Activated CD8-positive, alpha-beta memory T cell treated with anti-CD3 and anti-CD28 coated beads for 48 hours (primary cell): Measurements from ENCODE around the gene SERPING1.

Source experiments
- DNase-seq, 3 experiments: peaks; one replicate each; pipeline ENCODE4 v3.0.0-alpha.2; 2020; ENCODE audit warnings: low read depth in 2 of 3, low spot score in 2 of 3

Gene SERPING1

DNA sequence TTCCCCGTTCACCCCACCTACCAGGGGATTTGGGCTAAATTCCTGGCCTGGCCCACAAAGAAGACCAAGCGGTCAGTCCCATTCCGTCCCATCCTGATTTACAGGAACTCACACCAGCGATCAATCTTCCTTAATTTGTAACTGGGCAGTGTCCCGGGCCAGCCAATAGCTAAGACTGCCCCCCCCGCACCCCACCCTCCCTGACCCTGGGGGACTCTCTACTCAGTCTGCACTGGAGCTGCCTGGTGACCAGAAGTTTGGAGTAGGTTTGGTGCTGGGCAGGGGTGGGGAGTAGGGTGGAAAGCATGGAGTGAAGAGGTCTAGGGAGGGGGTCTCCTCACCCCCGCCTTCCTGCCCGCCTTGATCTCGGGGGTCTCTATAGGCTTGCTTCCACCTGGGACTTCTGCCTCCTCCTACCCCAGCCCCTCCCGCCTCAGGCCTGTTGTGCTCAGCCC lies at the start of gene SERPING1:
TSS of gene SERPING1 (plus strand) at position 225 of the 455 bp plus-strand sequence. CDS start 586 bp downstream, outside the sequence.
- no peak for DNase-seq

DNA sequence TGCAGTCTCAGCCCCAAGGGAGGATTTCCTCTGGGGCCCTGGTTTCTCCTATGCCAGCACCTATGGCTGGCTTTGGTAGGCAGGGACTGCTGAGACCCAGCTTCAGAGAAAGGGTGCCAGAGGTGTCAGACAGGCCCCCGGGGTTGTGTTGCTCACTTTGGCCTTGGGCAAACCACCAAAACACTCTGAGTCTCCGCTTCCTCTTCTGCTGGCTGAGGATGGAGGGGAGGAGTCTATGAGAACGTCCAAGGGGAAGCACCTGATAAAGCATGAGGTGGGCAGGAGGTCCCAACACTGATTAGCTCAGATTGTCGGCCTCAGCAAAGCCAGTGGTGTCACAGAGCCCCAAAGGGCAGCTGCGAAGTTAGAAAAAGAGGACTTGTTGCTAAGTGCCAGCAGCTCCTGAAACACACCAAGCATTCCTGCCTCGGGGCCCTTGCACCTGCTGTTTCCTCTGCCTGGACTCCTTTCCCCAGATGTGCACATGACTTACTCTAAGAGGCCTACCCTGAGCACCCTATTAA lies 49.6 kb upstream of the SERPING1 start:
- DNase-seq = no peak

DNA sequence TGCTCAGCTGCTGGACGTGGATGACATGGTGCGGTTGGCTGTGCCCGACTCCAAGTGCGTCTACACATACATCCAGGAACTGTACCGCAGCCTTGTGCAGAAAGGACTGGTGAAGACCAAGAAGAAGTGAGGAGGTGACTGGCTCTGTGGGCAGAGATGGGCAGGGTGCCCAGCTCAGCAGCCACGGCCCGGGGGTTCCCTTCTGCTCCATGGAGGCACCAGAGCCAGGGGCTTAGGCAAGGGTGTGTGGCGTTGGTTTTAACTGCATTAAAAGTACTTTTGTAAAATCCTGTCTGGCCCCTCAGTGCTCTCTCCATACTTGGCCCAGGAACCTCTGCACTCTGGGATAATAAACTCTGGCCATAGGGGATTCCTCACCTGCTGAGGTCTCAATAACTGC lies 47.5 kb upstream of the SERPING1 start:
- no peak for DNase-seq

DNA sequence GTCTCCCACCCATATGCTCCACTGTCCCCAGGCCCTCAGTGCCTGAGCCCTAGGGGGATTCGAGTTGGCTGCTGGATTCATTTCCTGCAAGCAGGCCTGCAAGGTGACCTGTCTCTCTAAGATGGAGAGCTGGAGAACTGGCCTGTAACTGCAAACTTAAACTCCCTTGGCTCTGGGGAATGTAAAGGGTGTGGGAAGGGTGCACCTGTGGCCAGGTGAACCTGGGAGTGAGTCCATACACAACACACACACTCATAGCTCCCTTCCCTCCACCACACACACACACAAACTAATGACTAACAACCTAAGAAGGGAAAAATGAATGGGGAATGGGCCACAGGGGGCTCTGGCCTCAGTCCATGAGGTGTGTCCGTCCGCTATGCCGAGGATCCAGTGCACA lies 45.5 kb upstream of the SERPING1 start:
- DNase-seq = no peak

DNA sequence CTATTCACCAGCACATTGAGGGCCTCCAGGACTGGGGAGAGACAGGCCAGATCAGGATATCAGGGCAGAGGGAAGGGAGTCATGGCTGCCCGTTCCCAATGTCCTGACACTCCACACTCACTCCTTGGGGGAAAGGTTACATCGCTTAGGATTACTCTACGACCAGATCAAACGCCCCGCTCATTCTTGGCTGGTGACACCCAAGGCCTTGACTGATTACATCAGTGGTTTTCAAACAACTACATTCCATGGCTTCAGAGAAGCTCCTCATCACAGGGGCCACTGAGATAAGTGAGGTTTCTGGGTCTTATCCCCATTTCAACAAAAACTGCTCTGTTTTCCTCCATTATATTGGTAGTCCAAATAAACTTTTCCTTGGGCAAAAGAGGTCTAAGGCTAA lies 45.0 kb upstream of the SERPING1 start:
- no peak for DNase-seq

DNA sequence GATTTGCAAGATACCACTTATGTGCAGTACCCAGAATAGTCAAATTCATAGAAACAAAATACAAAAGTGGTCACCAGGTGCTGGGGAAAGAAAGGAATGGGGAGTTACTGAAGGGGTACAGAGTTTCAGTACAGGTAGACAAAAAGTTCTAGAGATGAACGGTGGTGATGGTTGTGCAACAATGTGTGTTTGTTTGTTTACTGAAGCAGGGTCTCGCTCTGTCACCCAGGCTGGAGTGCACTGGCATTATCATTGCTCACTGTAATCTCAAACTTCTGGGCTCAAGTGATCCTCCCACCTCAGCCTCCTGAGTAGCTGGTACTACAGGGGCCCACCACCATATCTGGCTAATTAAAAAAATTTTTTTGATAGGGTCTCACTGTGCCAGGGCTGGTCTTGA lies 42.1 kb upstream of the SERPING1 start:
- DNase-seq = no peak

DNA sequence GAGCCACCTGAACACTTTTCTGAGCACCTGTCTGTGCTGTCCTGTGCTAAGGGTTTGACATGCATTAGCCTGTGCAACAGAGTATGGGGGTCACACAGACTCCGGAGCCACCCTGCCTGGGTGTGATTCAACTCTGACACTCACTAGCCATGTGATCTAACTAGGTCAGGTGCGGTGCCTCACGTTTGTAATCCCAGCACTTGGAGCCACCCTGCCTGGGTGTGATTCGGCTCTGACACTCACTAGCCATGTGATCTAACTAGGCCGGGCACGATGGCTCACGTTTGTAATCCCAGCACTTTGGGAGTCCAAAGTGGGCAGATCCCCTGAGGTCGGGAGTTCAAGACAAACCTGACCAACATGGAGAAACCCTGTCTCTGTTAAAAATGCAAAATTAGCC lies 41.4 kb upstream of the SERPING1 start:
- DNase-seq = no peak

DNA sequence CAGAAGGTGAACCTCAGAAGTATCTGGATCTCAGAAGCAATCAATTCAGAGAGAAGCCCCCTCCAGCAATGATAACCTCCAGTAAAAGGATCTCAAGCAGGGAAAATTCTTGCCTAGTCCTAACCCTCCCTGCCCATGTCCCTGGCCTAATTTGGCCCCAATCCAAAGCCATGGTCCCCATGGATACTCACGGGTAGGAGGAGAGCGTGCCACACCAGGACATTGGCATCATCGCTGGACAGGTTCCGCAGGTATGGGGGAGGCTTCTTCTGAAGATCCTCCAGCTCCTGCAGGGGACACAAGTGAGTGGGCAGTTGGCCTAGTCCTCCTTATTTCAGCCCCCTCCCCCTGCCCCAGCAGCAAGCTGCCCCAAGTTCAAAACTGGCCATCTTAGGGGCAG lies 37.3 kb upstream of the SERPING1 start:
- DNase-seq = no peak

DNA sequence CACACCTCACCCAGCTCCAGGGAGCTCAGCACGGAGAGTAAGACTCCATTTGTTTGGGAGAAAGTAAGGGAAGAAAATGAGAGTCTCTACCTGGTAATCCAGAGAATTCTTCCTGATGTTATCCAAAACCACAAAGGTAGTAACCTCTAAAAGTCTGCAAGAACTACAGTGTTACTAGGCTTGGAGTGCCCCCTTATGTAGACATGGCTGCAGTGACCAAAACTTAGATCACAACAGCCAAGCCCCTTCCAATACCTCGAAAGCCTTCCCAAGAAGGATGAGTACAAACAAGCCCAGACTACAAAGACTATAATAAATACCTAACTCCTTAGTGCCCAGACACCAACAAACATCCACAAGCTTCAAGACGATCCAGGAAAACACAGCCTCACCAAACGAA lies 34.9 kb upstream of the SERPING1 start:
- no peak for DNase-seq

DNA sequence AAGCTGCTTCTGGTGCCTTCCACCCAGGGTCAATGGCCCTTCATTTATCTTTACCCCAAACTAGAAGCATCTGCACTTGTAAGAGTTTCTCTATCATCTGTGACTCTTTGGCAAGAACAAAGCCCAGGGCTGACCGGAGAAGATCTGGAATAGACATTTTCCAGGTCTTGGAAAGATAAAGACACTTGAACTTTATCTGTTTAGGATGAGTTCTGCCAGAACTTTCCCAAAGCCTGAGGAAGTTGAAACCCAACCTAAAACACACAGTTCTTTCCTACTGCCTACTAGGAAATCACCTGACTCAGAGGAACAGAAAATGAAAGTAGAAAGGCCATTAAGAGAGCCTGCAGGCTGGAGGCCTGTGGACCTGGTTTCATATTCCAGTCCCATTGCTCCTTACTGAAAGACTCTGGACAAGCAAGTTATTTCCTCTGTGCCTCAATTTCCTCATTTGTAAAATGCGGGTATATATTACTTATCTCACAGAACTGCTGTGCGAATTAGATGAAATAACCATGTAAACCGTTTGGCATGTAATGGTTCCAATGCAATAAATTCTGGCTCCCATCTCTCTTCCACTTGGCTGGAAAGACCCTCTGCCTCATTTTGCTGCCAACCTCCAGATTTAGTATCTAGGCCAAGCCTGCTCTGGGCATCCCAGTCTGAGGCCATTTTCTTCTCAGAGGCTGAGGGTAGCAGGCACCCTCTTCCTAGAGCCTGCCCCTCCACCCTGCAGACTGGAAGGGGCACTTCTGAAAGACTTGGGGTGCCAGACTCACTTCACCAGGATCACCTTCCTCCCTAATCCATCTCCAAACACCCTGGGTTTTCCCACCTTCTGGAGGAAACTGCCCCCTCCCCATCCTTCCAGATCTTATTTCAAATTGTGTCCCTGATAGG lies 31.2 kb upstream of the SERPING1 start:
- no peak for DNase-seq

DNA sequence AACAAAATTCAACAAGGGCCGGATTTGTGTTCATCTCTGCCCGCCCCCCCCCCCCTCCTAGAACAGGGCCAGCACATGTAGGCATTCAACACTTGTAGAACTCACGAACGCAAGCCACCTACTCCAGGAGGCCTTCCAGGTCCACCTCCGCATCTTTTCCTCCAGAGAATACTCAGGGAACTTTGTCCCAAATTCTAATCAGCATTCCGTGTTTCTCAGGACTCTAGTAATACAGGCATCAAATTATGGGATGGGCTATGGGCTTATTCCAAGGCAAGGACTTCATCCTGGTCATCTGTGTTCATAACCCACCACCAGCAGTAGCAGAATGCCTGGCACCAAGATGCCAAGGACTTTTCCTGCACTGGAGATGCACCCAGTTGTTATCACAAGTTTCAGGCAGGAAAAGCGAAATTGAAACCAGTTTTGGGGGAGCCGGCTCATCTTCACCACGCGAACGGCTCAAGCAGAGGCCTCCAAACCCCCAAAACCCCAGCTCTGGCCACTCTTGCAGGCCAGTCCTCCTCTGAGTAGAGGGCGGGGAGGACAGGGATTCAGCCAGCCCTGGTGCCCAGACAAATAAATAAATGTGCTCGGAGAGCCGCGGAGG lies 30.5 kb upstream of the SERPING1 start:
- no peak for DNase-seq

DNA sequence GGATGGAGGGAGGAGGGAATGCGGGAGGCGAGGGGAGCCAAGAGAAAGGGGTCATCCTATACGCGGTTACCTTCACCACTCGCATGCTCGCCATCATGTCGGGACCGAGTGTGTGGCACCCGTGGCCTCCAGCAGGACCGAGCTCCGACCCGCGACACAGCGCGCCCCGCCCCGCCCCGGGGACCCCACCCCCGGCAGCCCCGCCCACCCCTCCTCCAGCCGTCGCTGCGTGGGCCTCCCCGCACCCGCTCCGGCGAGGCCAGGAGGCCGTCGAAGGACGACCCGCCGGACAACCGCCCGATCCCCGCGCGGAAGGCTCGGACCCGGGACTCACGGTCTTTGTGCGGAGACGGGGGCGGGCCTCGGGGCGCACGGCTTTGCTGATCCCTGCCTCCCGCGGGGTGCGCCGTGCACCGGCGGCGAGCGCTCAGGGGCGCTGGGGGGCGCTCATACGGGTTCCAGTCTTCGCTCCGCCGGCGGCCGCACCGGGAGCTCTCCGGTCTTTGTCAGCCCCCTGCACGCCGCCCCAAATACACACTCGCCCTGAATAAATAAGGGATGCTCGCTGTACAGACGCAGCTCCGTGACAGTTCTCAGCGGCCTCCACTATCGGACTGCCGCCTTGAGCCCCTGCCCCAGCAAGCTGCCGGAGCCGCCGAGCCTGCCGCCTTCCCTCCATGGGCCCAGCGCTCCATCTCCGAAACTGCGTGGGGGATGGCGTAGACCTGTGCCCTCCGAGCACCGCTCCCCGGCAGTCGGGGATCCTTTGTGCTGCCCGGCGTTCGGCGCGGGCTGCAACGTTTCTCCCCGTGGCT lies 29.8 kb upstream of the SERPING1 start, which contains the start of gene UBE2L6:
TSS of gene UBE2L6 (minus strand) at position 158 of the 815 bp plus-strand sequence. CDS start at position 97, 61 bp downstream.
- peak in 2 of 3 experiments; percentile 39 to 68 for DNase-seq

DNA sequence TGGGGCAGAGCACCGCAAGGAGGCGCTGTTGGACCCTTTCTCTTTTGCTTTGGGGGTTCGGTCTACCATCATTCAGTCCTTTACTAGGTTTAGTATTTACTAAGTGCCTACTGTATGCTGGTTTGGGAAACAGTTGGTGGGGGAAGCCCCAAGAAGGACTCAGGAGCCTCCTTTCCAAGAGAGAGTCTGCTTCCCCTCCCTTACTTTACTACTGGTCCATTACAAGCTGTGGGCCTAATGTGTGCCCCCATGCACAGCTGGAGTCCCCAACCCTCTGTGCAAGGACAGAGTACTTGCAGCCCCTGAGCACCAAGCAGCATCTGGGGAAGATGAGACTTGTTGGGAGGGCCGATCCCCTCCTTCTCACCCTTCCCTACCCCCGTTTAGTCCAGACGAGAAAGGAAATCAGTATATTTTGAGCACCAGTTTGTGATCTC lies 29.1 kb upstream of the SERPING1 start:
- peak in 2 of 3 experiments; percentile 86 to 87 for DNase-seq

DNA sequence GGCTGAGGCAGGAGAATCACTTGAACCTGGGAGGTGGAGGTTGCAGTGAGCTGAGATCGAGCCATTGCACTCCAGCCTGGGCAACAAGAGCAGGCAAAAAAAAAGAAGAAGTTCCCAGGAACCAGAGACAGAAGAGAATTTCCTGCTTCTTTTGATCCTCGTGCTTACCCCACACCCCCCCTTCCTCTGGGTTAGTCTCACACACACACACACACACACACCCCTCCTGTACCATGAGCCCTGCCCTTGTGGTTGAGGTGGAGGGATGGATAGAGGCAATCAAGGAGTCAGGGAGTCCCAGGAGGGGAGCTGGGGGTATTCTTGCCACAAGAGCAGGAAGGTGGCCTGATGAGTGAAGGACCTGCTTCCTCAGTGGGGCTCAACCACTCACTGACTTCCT lies 25.9 kb upstream of the SERPING1 start:
- no peak for DNase-seq

DNA sequence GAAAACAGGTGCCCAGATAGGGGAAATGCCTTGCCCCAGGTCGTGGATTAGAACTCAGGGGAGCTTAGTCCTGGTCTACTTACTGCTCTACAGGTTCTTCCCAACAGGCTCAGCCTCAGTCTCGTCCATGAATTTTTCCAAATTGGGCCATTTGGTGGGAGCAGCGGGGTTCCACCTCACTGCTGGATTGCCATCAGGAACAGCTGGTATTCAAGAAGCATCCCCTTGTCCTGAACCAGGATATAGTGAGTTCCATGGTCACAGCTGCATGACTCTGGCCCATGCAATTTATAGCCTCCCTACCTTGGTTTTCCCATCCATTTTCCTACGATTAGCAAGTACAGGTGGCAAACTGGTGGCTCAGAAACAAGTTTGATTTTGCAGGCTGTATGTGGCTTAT lies 23.4 kb upstream of the SERPING1 start:
- DNase-seq = no peak

DNA sequence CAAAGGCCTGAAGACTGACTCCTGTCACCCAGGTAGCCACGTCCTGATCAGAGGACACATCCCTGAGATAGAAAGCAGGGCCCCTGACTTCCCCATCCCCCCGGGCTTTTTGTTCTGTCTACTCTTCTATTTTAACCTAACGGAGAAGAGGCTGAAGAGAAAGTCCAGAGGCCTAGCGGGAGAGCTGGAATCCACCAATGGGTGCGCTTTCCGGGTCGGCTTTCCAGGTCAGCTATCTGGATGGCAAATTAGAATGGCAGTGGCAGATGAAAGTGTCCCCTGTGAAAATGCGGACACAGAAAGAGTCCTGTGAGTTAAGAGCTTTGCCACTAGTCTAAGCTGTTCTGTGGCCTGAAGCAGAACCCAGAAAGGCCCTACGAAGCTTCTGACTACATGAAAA lies 13.1 kb upstream of the SERPING1 start:
- no peak for DNase-seq

DNA sequence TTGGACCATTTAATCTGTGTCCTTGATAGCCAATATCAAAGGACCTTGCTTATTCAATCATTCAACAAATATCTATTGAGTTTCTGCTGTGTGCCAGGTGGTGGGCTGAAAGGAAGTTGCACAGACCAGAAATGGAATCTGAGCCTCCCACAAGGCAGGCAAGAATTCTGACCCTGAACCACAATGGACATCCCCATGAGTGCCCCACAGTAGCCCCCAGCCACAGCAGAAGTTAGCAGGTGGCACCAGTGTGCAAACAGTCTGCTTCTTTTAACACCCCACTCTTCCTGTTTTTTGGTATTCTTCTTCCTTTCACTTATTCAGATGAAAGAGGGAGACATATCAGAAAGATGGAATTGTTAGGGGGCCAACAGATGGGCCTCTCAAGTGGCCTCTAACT lies 12.2 kb upstream of the SERPING1 start:
- DNase-seq = no peak

DNA sequence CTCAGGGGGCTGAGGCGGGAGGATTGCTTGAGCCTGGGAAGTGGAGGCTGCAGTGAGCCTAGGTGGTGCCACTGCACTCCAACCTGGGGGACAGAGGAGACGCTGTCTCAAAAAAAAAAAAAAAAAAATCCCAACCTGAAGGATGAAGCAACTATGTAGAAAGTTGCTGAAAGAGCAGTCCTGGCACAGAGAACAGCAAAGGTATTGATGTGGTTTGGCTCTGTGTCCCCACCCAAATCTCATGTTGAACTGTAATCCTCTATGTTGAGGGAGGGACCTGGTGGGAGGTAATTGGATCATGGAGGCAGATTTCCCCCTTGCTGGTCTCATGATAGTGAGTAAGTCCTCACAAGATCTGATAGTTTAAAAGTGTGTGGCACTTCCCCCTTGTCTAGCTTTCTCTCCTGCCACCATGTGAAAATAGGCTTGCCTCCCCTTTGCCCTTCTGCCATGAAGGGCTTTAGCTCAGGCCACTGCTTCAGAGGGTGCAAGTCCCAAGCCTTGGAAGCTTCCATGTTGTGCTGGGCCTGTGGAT lies 10.7 kb upstream of the SERPING1 start:
- no peak for DNase-seq

DNA sequence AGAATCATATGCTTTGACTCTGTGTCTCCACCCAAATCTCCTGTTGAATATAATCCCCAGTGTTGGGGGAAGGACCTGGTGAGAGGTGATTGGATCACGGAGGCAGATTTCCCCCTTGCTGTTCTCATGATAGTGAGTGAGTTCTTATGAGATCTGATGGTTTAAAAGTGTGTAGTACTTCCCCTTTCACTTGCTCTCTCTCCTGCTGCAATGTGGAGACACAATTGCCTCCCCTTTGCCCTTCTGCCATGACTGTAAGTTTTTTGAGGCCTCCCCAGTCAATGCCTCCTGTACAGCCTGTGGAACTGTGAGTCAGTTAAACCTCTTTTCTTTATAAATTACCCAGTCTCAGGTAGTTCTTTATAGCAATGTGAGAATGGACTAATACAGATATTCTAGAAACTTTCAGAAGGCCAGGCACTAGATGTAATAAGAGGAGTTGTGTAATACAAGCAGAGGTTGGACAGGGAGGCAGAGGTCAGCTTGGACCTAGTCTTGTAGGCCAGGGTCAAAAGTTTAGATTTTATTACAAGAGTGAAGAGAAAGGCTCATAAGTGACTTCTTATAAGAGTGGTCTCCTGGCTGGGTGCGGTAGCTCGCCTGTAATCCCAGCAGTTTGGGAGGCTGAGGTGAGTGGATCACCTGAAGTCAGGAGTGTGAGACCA lies 9.3 kb upstream of the SERPING1 start:
- no peak for DNase-seq

DNA sequence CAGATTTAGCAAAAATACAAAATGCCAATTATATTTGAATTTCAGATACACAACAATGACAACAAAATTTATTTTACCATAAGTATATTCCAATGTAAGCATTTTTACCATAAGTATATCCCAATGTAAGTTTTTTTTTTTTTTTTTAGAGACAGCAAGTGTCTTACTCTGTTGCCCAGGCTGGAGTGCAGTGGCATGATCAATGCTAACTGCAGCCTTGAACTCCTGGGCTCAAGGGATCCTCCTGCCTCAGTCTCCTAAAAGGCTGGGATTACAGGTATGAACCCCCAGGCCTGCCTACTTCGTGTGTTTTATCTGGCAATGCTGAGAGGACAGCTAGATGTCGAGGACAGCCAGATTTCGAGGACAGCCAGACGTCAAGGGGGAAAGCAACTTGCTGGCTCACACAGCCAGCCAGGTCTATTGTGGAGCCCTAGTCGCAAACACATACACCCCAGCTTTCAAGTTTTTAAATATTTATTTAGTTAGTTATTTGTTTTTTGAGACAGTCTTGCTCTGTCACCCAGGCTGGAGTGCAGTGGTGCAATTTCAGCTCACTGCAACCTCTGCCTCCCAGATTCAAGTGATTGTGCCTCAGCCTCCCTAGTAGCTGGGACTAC lies 1.1 kb upstream of the SERPING1 start:
- DNase-seq = no peak
